HG03108 (cell line): ENCODE results near the gene ZNF583.

Source experiments
- ATAC-seq: cut with Tn5 transposase; IDR thresholded peaks from one replicate; pipeline ENCODE4 v1.9.1; 2021; ENCODE audit warnings: moderate library complexity; ENCODE audit not compliant: unreplicated experiment

ZNF583 gene

GRCh38 chr19:56403764-56404704, at the start of gene ZNF583:
Gene ZNF583 (plus strand): TSS chr19:56404332. CDS start chr19:56407115, 2,783 bp downstream.
- ATAC-seq = peak; percentile 75

GRCh38 chr19:56355517-56355916, 48.6 kb upstream of the ZNF583 start:
- no peak for ATAC-seq

GRCh38 chr19:56356944-56357343, 47.2 kb upstream of the ZNF583 start:
- no peak for ATAC-seq

- no peak for ATAC-seq
Observed at GRCh38 chr19:56360841-56361240, 43.3 kb upstream of the ZNF583 start.

GRCh38 chr19:56367829-56368711, 36.1 kb upstream of the ZNF583 start:
- ATAC-seq = peak; percentile 43

GRCh38 chr19:56369886-56370676, 34.1 kb upstream of the ZNF583 start:
- ATAC-seq = no peak

- no peak for ATAC-seq
Observed at GRCh38 chr19:56372281-56372680, 31.9 kb upstream of the ZNF583 start.

- ATAC-seq = no peak
Observed at GRCh38 chr19:56377105-56377924, 26.8 kb upstream of the ZNF583 start.

GRCh38 chr19:56383826-56384605, 20.1 kb upstream of the ZNF583 start:
- ATAC-seq = no peak

- ATAC-seq = peak; percentile 91
Observed at GRCh38 chr19:56393119-56394012, 10.8 kb upstream of the ZNF583 start, which contains the start of gene ZNF582. Gene ZNF582 (minus strand): TSS chr19:56393534. CDS start chr19:56391752, 1,782 bp downstream.

GRCh38 chr19:56398809-56399208, 5.3 kb upstream of the ZNF583 start:
- ATAC-seq = no peak

GRCh38 chr19:56400485-56400884, 3.6 kb upstream of the ZNF583 start:
- no peak for ATAC-seq

- ATAC-seq = no peak
Observed at GRCh38 chr19:56403261-56403660, 871 bp upstream of the ZNF583 start.

- no peak for ATAC-seq
Observed at GRCh38 chr19:56404705-56405056, 549 bp downstream of the ZNF583 start.

GRCh38 chr19:56405062-56405461, 930 bp downstream of the ZNF583 start:
- no peak for ATAC-seq

- ATAC-seq = no peak
Observed at GRCh38 chr19:56423276-56423984, 19.3 kb downstream of the ZNF583 start.

GRCh38 chr19:56423985-56424353, 19.8 kb downstream of the ZNF583 start:
- ATAC-seq = no peak
